HepG2 (cell line): ENCODE measurements around the gene SLX4. TPM values are rescaled to one million over a fixed set of nuclear protein-coding genes. Genes with fewer than 3 reads are reported as not detected.

Experiments used
- ARID5B ChIP-seq: IDR thresholded peaks from 2 replicates; pipeline ENCODE4 v1.4.0; 2020; ENCODE audit warnings: mild to moderate bottlenecking, missing genetic modification reagents
- CREM ChIP-seq, 2 experiments: sonication (generic) in 1 of 2; formaldehyde crosslinking in 1 of 2; IDR thresholded peaks; 2 replicates each; pipeline versions ENCODE4 v1.4.0 to v1.6.1; 2016 to 2020; ENCODE audit warnings: antibody characterized with exemption in 1 of 2, mild to moderate bottlenecking in 1 of 2, missing genetic modification reagents in 1 of 2
- EHMT2 ChIP-seq: fragments of 200-600 bp; sonication (generic); IDR thresholded peaks from 2 replicates; pipeline ENCODE4 v1.7.0; 2017; ENCODE audit warnings: antibody characterized with exemption, low read depth, low read length, borderline replicate concordance
- ESRRA ChIP-seq: sonication (generic); formaldehyde crosslinking; IDR thresholded peaks from 2 replicates; pipeline ENCODE4 v1.5.1; 2020; ENCODE audit warnings: mild to moderate bottlenecking, low read depth, missing genetic modification reagents
- LCORL ChIP-seq, 2 experiments: fragments of 450-650 bp in 1 of 2; sonication (generic) in 1 of 2; formaldehyde crosslinking in 1 of 2; IDR thresholded peaks; 2 replicates each; pipeline versions ENCODE4 v1.5.0 to v1.6.1; 2017 to 2020; ENCODE audit warnings: antibody characterized with exemption in 1 of 2, missing genetic modification reagents in 1 of 2
- MAZ ChIP-seq, 2 experiments: sonication (generic) in 1 of 2; formaldehyde crosslinking in 1 of 2; IDR thresholded peaks; 2 replicates each; pipeline versions ENCODE4 v1.5.0 to v1.6.1; 2012 to 2020; ENCODE audit warnings: low read depth in 2 of 2, mild to moderate bottlenecking in 2 of 2, borderline replicate concordance in 1 of 2, improper control_type of control experiment in 1 of 2, low read length in 1 of 2, missing genetic modification reagents in 1 of 2, moderate library complexity in 1 of 2
- NCOA5 ChIP-seq: sonication (generic); formaldehyde crosslinking; IDR thresholded peaks from 2 replicates; pipeline ENCODE4 v1.4.0; 2020; ENCODE audit warnings: missing genetic modification reagents
- NR0B2 ChIP-seq: sonication (generic); formaldehyde crosslinking; IDR thresholded peaks from 2 replicates; pipeline ENCODE4 v1.4.0; 2020; ENCODE audit warnings: mild to moderate bottlenecking, missing genetic modification reagents
- SATB2 ChIP-seq: sonication (generic); formaldehyde crosslinking; IDR thresholded peaks from 2 replicates; pipeline ENCODE4 v1.5.0; 2020; ENCODE audit warnings: missing genetic modification reagents
- SIN3B ChIP-seq: fragments of 150-350 bp; IDR thresholded peaks from 2 replicates; pipeline ENCODE4 v1.6.1; 2014; ENCODE audit warnings: low read length
- SSRP1 ChIP-seq: IDR thresholded peaks from 2 replicates; pipeline ENCODE4 v1.6.1; 2016; ENCODE audit warnings: control low read depth
- U2AF2 ChIP-seq: fragments of 200-400 bp; formaldehyde crosslinking; IDR thresholded peaks from 2 replicates; pipeline ENCODE4 v1.6.1; 2017; ENCODE audit warnings: low read depth, mild to moderate bottlenecking, low read length
- ZNF343 ChIP-seq: sonication (generic); formaldehyde crosslinking; IDR thresholded peaks from 2 replicates; pipeline ENCODE4 v1.4.0; 2020; ENCODE audit warnings: mild to moderate bottlenecking, missing genetic modification reagents
- ZNF468 ChIP-seq: sonication (generic); formaldehyde crosslinking; IDR thresholded peaks from 2 replicates; pipeline ENCODE4 v1.8.0; 2022; ENCODE audit warnings: mild to moderate bottlenecking, moderate library complexity, missing genetic modification reagents
- ZNF749 ChIP-seq: sonication (generic); formaldehyde crosslinking; IDR thresholded peaks from 2 replicates; pipeline ENCODE4 v1.8.0; 2022; ENCODE audit warnings: mild to moderate bottlenecking, missing genetic modification reagents, moderate library complexity, borderline replicate concordance
- polyA plus RNA-seq, 8 experiments: library from polyadenylated mRNA; depleted of rRNA in 3 of 8; stranded (reverse) in 7 of 8; unstranded in 1 of 8; fragments of >200 nt; fragmentation: Illumina TruSeq in 4 of 8; extraction: Trizol in 4 of 8; gene quantifications; 2 replicates each; pipeline versions ENCODE4 v1.2.1 to v1.2.3, GENCODE V29; 2011 to 2016; ENCODE audit warnings: low read depth in 4 of 8, missing spikeins in 1 of 8, mixed read lengths in 1 of 8; ENCODE audit not compliant: insufficient read depth in 1 of 8
- total RNA-seq, 5 experiments: library from RNA; depleted of rRNA; stranded (reverse); fragments of >200 nt; fragmentation: Illumina TruSeq; extraction: Trizol; gene quantifications; 2 replicates each; pipeline ENCODE4 v1.2.3, GENCODE V29; 2016; ENCODE audit warnings: low read depth in 1 of 5
- TF ChIP-seq, protein P1 (sequence below): sonication (generic); formaldehyde crosslinking; IDR thresholded peaks from 2 replicates; pipeline ENCODE4 v1.8.1; 2023; ENCODE audit warnings: missing genetic modification reagents, inconsistent platforms, borderline replicate concordance
- TF ChIP-seq, protein P2 (sequence below): sonication (generic); formaldehyde crosslinking; IDR thresholded peaks from 2 replicates; pipeline ENCODE4 v1.4.0; 2020; ENCODE audit warnings: low read depth, missing genetic modification reagents
- TF ChIP-seq, protein P3 (sequence below): sonication (generic); formaldehyde crosslinking; IDR thresholded peaks from 2 replicates; pipeline ENCODE4 v1.8.0; 2022; ENCODE audit warnings: mild to moderate bottlenecking, missing genetic modification reagents; ENCODE audit not compliant: insufficient replicate concordance

The SLX4 gene
- total and polyA plus RNA-seq, 2 of the 13 experiments (the other 11 are each of a cell fraction or from before 2014, with no cell fraction given): 1.1 to 3.6 TPM

DNA sequence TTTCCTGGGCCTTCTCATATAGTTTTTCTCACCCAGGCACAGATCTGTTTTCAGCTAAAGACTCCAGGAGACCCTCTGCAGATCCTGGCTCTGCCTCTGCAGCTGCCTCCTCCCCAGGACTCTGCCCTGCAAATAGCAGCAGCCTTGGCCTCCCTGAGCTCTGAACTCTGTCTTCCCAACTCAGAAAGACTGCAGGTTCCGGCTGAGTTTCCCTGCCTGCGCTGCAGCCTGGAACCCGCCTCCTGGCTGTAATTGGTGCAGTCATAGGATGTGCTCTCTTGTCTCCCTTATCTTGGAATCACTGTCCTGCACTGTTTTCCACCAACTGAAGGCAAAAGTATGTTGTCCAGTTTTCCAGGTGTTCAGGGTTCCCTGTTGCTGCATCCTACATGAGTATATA, 28.8 kb upstream of the SLX4 start (continued):
- TF ChIP-seq SATB2 (CRISPR knock-in tag) (no peak), SIN3B (no peak), ZNF749 (CRISPR knock-in tag) (no peak), U2AF2 (no peak), NR0B2 (CRISPR knock-in tag) (no peak), EHMT2 (no peak), ZNF343 (no peak), LCORL (IDR thresholded peaks at IDR 0.05) (no peak), LCORL (CRISPR knock-in tag; IDR thresholded peaks at IDR 0.05) (peak; percentile 59; the same call in 1 of the 2 replicates), MAZ (IDR thresholded peaks at IDR 0.05; ENCODE audit: borderline replicate concordance, low read depth, low read length) (no peak), MAZ (CRISPR knock-in tag; IDR thresholded peaks at IDR 0.05; ENCODE audit: low read depth) (no peak), CREM (IDR thresholded peaks at IDR 0.05) (no peak), CREM (CRISPR knock-in tag; IDR thresholded peaks at IDR 0.05) (no peak), NCOA5 (CRISPR knock-in tag) (no peak), ARID5B (no peak), ZNF468 (CRISPR knock-in tag) (no peak), SSRP1 (CRISPR knock-in tag) (no peak), ESRRA (no peak)
- TF ChIP-seq, protein P1, sequence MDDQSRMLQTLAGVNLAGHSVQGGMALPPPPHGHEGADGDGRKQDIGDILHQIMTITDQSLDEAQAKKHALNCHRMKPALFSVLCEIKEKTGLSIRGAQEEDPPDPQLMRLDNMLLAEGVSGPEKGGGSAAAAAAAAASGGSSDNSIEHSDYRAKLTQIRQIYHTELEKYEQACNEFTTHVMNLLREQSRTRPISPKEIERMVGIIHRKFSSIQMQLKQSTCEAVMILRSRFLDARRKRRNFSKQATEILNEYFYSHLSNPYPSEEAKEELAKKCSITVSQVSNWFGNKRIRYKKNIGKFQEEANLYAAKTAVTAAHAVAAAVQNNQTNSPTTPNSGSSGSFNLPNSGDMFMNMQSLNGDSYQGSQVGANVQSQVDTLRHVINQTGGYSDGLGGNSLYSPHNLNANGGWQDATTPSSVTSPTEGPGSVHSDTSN (CRISPR knock-in tag): no peak
- TF ChIP-seq, protein P2, sequence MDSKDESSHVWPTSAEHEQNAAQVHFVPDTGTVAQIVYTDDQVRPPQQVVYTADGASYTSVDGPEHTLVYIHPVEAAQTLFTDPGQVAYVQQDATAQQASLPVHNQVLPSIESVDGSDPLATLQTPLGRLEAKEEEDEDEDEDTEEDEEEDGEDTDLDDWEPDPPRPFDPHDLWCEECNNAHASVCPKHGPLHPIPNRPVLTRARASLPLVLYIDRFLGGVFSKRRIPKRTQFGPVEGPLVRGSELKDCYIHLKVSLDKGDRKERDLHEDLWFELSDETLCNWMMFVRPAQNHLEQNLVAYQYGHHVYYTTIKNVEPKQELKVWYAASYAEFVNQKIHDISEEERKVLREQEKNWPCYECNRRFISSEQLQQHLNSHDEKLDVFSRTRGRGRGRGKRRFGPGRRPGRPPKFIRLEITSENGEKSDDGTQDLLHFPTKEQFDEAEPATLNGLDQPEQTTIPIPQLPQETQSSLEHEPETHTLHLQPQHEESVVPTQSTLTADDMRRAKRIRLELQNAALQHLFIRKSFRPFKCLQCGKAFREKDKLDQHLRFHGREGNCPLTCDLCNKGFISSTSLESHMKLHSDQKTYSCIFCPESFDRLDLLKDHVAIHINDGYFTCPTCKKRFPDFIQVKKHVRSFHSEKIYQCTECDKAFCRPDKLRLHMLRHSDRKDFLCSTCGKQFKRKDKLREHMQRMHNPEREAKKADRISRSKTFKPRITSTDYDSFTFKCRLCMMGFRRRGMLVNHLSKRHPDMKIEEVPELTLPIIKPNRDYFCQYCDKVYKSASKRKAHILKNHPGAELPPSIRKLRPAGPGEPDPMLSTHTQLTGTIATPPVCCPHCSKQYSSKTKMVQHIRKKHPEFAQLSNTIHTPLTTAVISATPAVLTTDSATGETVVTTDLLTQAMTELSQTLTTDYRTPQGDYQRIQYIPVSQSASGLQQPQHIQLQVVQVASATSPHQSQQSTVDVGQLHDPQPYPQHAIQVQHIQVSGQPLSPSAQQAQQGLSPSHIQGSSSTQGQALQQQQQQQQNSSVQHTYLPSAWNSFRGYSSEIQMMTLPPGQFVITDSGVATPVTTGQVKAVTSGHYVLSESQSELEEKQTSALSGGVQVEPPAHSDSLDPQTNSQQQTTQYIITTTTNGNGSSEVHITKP: no peak
- TF ChIP-seq, protein P3, sequence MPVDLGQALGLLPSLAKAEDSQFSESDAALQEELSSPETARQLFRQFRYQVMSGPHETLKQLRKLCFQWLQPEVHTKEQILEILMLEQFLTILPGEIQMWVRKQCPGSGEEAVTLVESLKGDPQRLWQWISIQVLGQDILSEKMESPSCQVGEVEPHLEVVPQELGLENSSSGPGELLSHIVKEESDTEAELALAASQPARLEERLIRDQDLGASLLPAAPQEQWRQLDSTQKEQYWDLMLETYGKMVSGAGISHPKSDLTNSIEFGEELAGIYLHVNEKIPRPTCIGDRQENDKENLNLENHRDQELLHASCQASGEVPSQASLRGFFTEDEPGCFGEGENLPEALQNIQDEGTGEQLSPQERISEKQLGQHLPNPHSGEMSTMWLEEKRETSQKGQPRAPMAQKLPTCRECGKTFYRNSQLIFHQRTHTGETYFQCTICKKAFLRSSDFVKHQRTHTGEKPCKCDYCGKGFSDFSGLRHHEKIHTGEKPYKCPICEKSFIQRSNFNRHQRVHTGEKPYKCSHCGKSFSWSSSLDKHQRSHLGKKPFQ: no peak
